DND-41 (cell line): ENCODE results near the gene TNNT2.

Experiments
- EZH2 ChIP-seq: IDR thresholded peaks from 3 replicates; pipeline ENCODE4 v1.6.1; 2012; ENCODE audit warnings: borderline replicate concordance, low read depth, mild to moderate bottlenecking, moderate library complexity, low read length, inconsistent platforms; ENCODE audit not compliant: severe bottlenecking
- TF ChIP-seq, protein P1 (sequence below): IDR thresholded peaks from 2 replicates; pipeline ENCODE4 v1.5.1; 2012; ENCODE audit warnings: borderline replicate concordance, low read length, moderate library complexity, mild to moderate bottlenecking; ENCODE audit not compliant: poor library complexity, severe bottlenecking; ENCODE audit errors: extremely low read depth

DNA sequence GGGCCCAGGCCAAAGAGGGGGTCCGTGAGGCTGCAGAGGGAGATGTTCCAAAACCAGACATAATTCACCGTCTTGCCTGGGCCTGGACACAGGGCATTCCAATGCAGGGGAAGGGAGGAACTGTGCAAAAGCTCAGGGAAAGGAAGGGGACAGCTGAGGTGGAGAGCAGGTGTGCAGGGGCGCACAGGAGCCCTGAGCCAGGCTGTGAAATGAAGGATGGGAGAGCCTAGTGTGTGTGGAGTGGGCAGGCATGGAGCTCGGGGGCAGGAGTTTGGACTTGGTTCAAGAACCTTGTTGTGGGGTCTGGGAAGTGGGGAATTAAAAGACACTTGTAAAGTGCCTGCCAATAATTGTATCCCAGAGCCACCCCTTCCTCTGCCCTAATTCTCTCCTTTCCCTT is 41.8 kb upstream of the TNNT2 start:
- TF ChIP-seq, protein P1, sequence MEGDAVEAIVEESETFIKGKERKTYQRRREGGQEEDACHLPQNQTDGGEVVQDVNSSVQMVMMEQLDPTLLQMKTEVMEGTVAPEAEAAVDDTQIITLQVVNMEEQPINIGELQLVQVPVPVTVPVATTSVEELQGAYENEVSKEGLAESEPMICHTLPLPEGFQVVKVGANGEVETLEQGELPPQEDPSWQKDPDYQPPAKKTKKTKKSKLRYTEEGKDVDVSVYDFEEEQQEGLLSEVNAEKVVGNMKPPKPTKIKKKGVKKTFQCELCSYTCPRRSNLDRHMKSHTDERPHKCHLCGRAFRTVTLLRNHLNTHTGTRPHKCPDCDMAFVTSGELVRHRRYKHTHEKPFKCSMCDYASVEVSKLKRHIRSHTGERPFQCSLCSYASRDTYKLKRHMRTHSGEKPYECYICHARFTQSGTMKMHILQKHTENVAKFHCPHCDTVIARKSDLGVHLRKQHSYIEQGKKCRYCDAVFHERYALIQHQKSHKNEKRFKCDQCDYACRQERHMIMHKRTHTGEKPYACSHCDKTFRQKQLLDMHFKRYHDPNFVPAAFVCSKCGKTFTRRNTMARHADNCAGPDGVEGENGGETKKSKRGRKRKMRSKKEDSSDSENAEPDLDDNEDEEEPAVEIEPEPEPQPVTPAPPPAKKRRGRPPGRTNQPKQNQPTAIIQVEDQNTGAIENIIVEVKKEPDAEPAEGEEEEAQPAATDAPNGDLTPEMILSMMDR = no peak
- TF ChIP-seq EZH2 = no peak
